ENCODE measurements around the gene KIF20B. TPM values are rescaled to one million over a fixed set of nuclear protein-coding genes. Genes with fewer than 3 reads are reported as not detected.

KIF20B gene
- total RNA-seq, 4 donors from 2014 or later: 4.9 to 16.5 (median 6.5) TPM

- DNase-seq: no peak
- H3K27ac ChIP-seq: peak overlapping the region in 1 of 4 donors; percentile 48
- TF ChIP-seq POLR2A (IDR thresholded peaks at IDR 0.05) (no peak), CTCF (IDR thresholded peaks at IDR 0.05) (no peak)
Observed at GRCh38 chr10:89657302-89657701, 44.1 kb upstream of the KIF20B start.

GRCh38 chr10:89659143-89660131 lies 42.0 kb upstream of the KIF20B start:
- Histone ChIP-seq H3K4me1 (peaks cover 0 to 11% (median 0%) of the 10 kb centered on the region in 4 donors), H3K9me3 (peaks cover 0 to 8% (median 0%) of the 10 kb centered on the region in 4 donors), H3K4me3 (no peak overlapping the region), H3K36me3 (no peaks in the 10 kb centered on the region), H3K27me3 (no peaks in the 10 kb centered on the region), H3K27ac (no peak overlapping the region)
- DNase-seq: no peak
- TF ChIP-seq CTCF (IDR thresholded peaks at IDR 0.05): no peak
- TF ChIP-seq POLR2A (IDR thresholded peaks at IDR 0.05): no peak

More at GRCh38 chr10:89657302-89657701, 44.1 kb upstream of the KIF20B start:
- Histone ChIP-seq H3K4me1 (peaks cover 0 to 11% (median 0%) of the 10 kb centered on the region in 4 donors), H3K9me3 (peaks cover 0 to 8% (median 0%) of the 10 kb centered on the region in 4 donors), H3K4me3 (no peak overlapping the region), H3K36me3 (no peaks in the 10 kb centered on the region), H3K27me3 (no peaks in the 10 kb centered on the region)

GRCh38 chr10:89662596-89662995 lies 38.8 kb upstream of the KIF20B start:
- no peak for DNase-seq
- Histone ChIP-seq H3K4me1 (no peaks in the 10 kb centered on the region), H3K4me3 (no peak overlapping the region), H3K36me3 (no peaks in the 10 kb centered on the region), H3K9me3 (no peaks in the 10 kb centered on the region), H3K27me3 (no peaks in the 10 kb centered on the region), H3K27ac (no peak overlapping the region)
- TF ChIP-seq CTCF (IDR thresholded peaks at IDR 0.05): no peak
- TF ChIP-seq POLR2A (IDR thresholded peaks at IDR 0.05): no peak

- no peak overlapping the region for H3K4me3 ChIP-seq
- no peaks in the 10 kb centered on the region for H3K27me3 ChIP-seq
- H3K9me3 ChIP-seq: no peaks in the 10 kb centered on the region
Observed at GRCh38 chr10:89663144-89663543, 38.2 kb upstream of the KIF20B start.

GRCh38 chr10:89664203-89664602 lies 37.2 kb upstream of the KIF20B start:
- DNase-seq: no peak
- no peaks in the 10 kb centered on the region for H3K36me3 ChIP-seq
- H3K4me3 ChIP-seq: no peak overlapping the region
- H3K9me3 ChIP-seq: no peaks in the 10 kb centered on the region
- no peak overlapping the region for H3K27ac ChIP-seq
- TF ChIP-seq POLR2A (IDR thresholded peaks at IDR 0.05) (no peak), CTCF (IDR thresholded peaks at IDR 0.05) (no peak)
- H3K27me3 ChIP-seq: no peaks in the 10 kb centered on the region
- no peaks in the 10 kb centered on the region for H3K4me1 ChIP-seq

More at GRCh38 chr10:89663144-89663543, 38.2 kb upstream of the KIF20B start:
- Histone ChIP-seq H3K4me1 (no peaks in the 10 kb centered on the region), H3K27ac (no peak overlapping the region), H3K36me3 (no peaks in the 10 kb centered on the region)
- DNase-seq: no peak
- TF ChIP-seq POLR2A (IDR thresholded peaks at IDR 0.05) (no peak), CTCF (IDR thresholded peaks at IDR 0.05) (no peak)

Data from Peyer's patch (tissue), 4 donors.